H1 (cell line): Measurements from ENCODE around the gene SPIRE1.

Experiments used
- CTCF ChIP-seq, 3 experiments: IDR thresholded peaks; 1 replicate in 2 of 3; 2 replicates in 1 of 3; pipeline versions ENCODE4 v1.5.1 to v1.6.1; 2011; ENCODE audit warnings: low read length in 3 of 3, mild to moderate bottlenecking in 3 of 3, inconsistent platforms in 2 of 3, low read depth in 1 of 3, moderate library complexity in 1 of 3; ENCODE audit not compliant: insufficient read depth in 1 of 3; ENCODE audit errors: control extremely low read depth in 1 of 3
- RNF2 ChIP-seq: fragments of 200-900, 300-1000 bp; sonication (generic); IDR thresholded peaks from 2 replicates; pipeline ENCODE4 v1.7.1; 2016; ENCODE audit warnings: borderline replicate concordance, low read depth, mild to moderate bottlenecking, antibody characterized with exemption, low read length; ENCODE audit not compliant: poor library complexity, severe bottlenecking; ENCODE audit errors: missing control alignments

- TF ChIP-seq CTCF (IDR thresholded peaks at IDR 0.05; ENCODE audit: control extremely low read depth in 1 of 3, insufficient read depth in 1 of 3, low read depth in 1 of 3, low read length in 3 of 3) (no peak), RNF2 (no peak)
Measured at GRCh38 chr18:12540751-12541150, 117.2 kb downstream of the SPIRE1 start.
